GM12875 (cell line): ENCODE measurements around the gene NFIA.

Source experiments
- H3K4me3 ChIP-seq: one replicate; pipeline ENCODE4 v1.5.1; 2011; ENCODE audit warnings: low read depth, low read length, control low read depth
- CTCF ChIP-seq: IDR thresholded peaks from 2 replicates; pipeline ENCODE4 v1.5.1; 2011; ENCODE audit warnings: low read depth, mild to moderate bottlenecking, control low read depth, inconsistent platforms, low read length, moderate library complexity, borderline replicate concordance; ENCODE audit not compliant: insufficient read depth

NFIA gene

GRCh38 chr1:61337981-61338848 lies 255.9 kb downstream of the NFIA start:
- no peak overlapping the region for H3K4me3 ChIP-seq

GRCh38 chr1:61338899-61339298 lies 256.5 kb downstream of the NFIA start:
- no peak overlapping the region for H3K4me3 ChIP-seq
- no peak for TF ChIP-seq CTCF

More at GRCh38 chr1:61337981-61338848, 255.9 kb downstream of the NFIA start:
- peak; percentile 11; the same call in 1 of the 2 replicates for TF ChIP-seq CTCF

GRCh38 chr1:61341426-61341825 lies 259.1 kb downstream of the NFIA start:
- no peak for TF ChIP-seq CTCF
- no peak overlapping the region for H3K4me3 ChIP-seq

GRCh38 chr1:61343734-61344420 lies 261.5 kb downstream of the NFIA start:
- TF ChIP-seq CTCF = no peak
- no peak overlapping the region for H3K4me3 ChIP-seq

- TF ChIP-seq CTCF = no peak
Observed at GRCh38 chr1:61344696-61345095, 262.3 kb downstream of the NFIA start.

GRCh38 chr1:61348025-61348665 lies 265.8 kb downstream of the NFIA start:
- no peak for TF ChIP-seq CTCF
- H3K4me3 ChIP-seq = no peak overlapping the region

More at GRCh38 chr1:61344696-61345095, 262.3 kb downstream of the NFIA start:
- no peak overlapping the region for H3K4me3 ChIP-seq
